Right lung (tissue), 5 donors: Measurements from ENCODE around the gene FHIT. TPM values are rescaled to one million over a fixed set of nuclear protein-coding genes. Genes with fewer than 3 reads are reported as not detected.

ENCODE experiments used
- DNase-seq, 2 donors: peaks; one replicate each; pipeline ENCODE4 v3.0.0-alpha.2; 2013
- polyA plus RNA-seq, 5 donors: library from polyadenylated mRNA; unstranded; fragments of 120-200 nt; gene quantifications; one replicate each; pipeline versions ENCODE4 v1.2.1 to v1.2.3, GENCODE V29; 2013; ENCODE audit warnings: inconsistent platforms in 1 of 5, low replicate concordance in 1 of 5; ENCODE audit not compliant: insufficient read length in 5 of 5, insufficient read depth in 1 of 5

Gene FHIT
- polyA plus RNA-seq, 5 donors = 9.1 to 17.8 (median 10.6) TPM

- no peak for DNase-seq
Observed at GRCh38 chr3:60294181-60294580, 957.1 kb downstream of the FHIT start.

- no peak for DNase-seq
Observed at GRCh38 chr3:60291115-60291514, 960.1 kb downstream of the FHIT start.

- no peak for DNase-seq
Observed at GRCh38 chr3:60290122-60290492, 961.1 kb downstream of the FHIT start.

GRCh38 chr3:60289341-60290121, 961.7 kb downstream of the FHIT start:
- no peak for DNase-seq

GRCh38 chr3:60282866-60283265, 968.4 kb downstream of the FHIT start:
- DNase-seq = no peak

GRCh38 chr3:60281970-60282369, 969.3 kb downstream of the FHIT start:
- DNase-seq = no peak

GRCh38 chr3:60277361-60277800, 973.9 kb downstream of the FHIT start:
- no peak for DNase-seq

GRCh38 chr3:60276615-60277014, 974.6 kb downstream of the FHIT start:
- DNase-seq = no peak

- DNase-seq = no peak
Observed at GRCh38 chr3:60274646-60275045, 976.6 kb downstream of the FHIT start.

- no peak for DNase-seq
Observed at GRCh38 chr3:60274098-60274497, 977.2 kb downstream of the FHIT start.

- DNase-seq = no peak
Observed at GRCh38 chr3:60269829-60270266, 981.4 kb downstream of the FHIT start.

GRCh38 chr3:60269377-60269776, 981.9 kb downstream of the FHIT start:
- no peak for DNase-seq

- DNase-seq = no peak
Observed at GRCh38 chr3:60268123-60268522, 983.1 kb downstream of the FHIT start.

GRCh38 chr3:60266444-60266843, 984.8 kb downstream of the FHIT start:
- DNase-seq = no peak

GRCh38 chr3:60263191-60263590, 988.1 kb downstream of the FHIT start:
- no peak for DNase-seq

- DNase-seq = no peak
Observed at GRCh38 chr3:60262546-60262945, 988.7 kb downstream of the FHIT start.

GRCh38 chr3:60260546-60260945, 990.7 kb downstream of the FHIT start:
- no peak for DNase-seq

GRCh38 chr3:60250810-60251209, 1000.4 kb downstream of the FHIT start:
- DNase-seq = no peak

- DNase-seq = no peak
Observed at GRCh38 chr3:60250206-60250605, 1001.0 kb downstream of the FHIT start.

GRCh38 chr3:60246361-60246760, 1004.9 kb downstream of the FHIT start:
- no peak for DNase-seq

GRCh38 chr3:60243456-60243855, 1007.8 kb downstream of the FHIT start:
- DNase-seq = no peak

GRCh38 chr3:60240492-60240891, 1010.8 kb downstream of the FHIT start:
- DNase-seq = no peak

GRCh38 chr3:60238550-60238949, 1012.7 kb downstream of the FHIT start:
- DNase-seq = no peak

- DNase-seq = no peak
Observed at GRCh38 chr3:60229502-60229901, 1021.8 kb downstream of the FHIT start.
